Keratinocyte (primary cell): ENCODE measurements around the gene GLUL. TPM values are rescaled to one million over a fixed set of nuclear protein-coding genes. Genes with fewer than 3 reads are reported as not detected.

Experiments used
- DNase-seq: peaks from one replicate; pipeline ENCODE4 v3.0.0-alpha.2; 2011; ENCODE audit warnings: low read depth, missing footprints, low spot score
- FAIRE-seq: peaks from 2 replicates; lab custom pipeline; 2011; peaks lifted over from hg19 to GRCh38; lab: Jason Lieb, UNC
- H2AFZ ChIP-seq: 2 replicates; pipeline ENCODE4 v1.6.0; 2012; ENCODE audit warnings: low read length, control low read depth, inconsistent platforms; ENCODE audit not compliant: control insufficient read depth
- H3K27ac ChIP-seq: 2 replicates; pipeline ENCODE4 v1.5.1; 2011; ENCODE audit warnings: low read length; ENCODE audit not compliant: control insufficient read depth, insufficient read depth
- H3K27me3 ChIP-seq: 3 replicates; pipeline ENCODE4 v1.6.0; 2011; ENCODE audit warnings: low read length; ENCODE audit not compliant: control insufficient read depth, insufficient read depth; ENCODE audit errors: extremely low read depth
- H3K36me3 ChIP-seq, 2 experiments: 2 replicates in 1 of 2; 3 replicates in 1 of 2; pipeline ENCODE4 v1.5.1; 2011; ENCODE audit warnings: low read length in 2 of 2, mild to moderate bottlenecking in 1 of 2; ENCODE audit not compliant: control insufficient read depth in 2 of 2, insufficient read depth in 2 of 2; ENCODE audit errors: extremely low read depth in 1 of 2
- H3K4me1 ChIP-seq: 3 replicates; pipeline ENCODE4 v1.5.1; 2011; ENCODE audit warnings: low read length; ENCODE audit not compliant: control insufficient read depth, insufficient read depth; ENCODE audit errors: extremely low read depth
- H3K4me2 ChIP-seq: 3 replicates; pipeline ENCODE4 v1.6.0; 2011; ENCODE audit warnings: low read depth, low read length; ENCODE audit not compliant: control insufficient read depth, insufficient read depth; ENCODE audit errors: extremely low read depth
- H3K4me3 ChIP-seq, 3 experiments: fragments of 200-600 bp in 1 of 3; sonication (generic) in 1 of 3; 2 replicates in 2 of 3; 3 replicates in 1 of 3; pipeline ENCODE4 v1.5.1; 2011 to 2016; ENCODE audit warnings: low read length in 3 of 3, mild to moderate bottlenecking in 3 of 3, control low read depth in 2 of 3, inconsistent platforms in 1 of 3, low read depth in 1 of 3, mixed read lengths in 1 of 3, mixed run types in 1 of 3, moderate library complexity in 1 of 3; ENCODE audit not compliant: control insufficient read depth in 2 of 3, insufficient read depth in 2 of 3; ENCODE audit errors: extremely low read depth in 1 of 3
- H3K79me2 ChIP-seq: 2 replicates; pipeline ENCODE4 v1.6.0; 2012; ENCODE audit warnings: low read length; ENCODE audit not compliant: control insufficient read depth, insufficient read depth
- H3K9ac ChIP-seq: 3 replicates; pipeline ENCODE4 v1.6.0; 2011; ENCODE audit warnings: low read length; ENCODE audit not compliant: control insufficient read depth, insufficient read depth; ENCODE audit errors: extremely low read depth
- H3K9me1 ChIP-seq: 3 replicates; pipeline ENCODE4 v1.6.0; 2011; ENCODE audit warnings: low read length; ENCODE audit not compliant: control insufficient read depth, insufficient read depth; ENCODE audit errors: extremely low read depth
- H3K9me3 ChIP-seq: 2 replicates; pipeline ENCODE4 v1.5.1; 2012; ENCODE audit warnings: low read depth, low read length; ENCODE audit not compliant: control insufficient read depth
- H4K20me1 ChIP-seq: 3 replicates; pipeline ENCODE4 v1.6.0; 2011; ENCODE audit warnings: low read length; ENCODE audit not compliant: control insufficient read depth, insufficient read depth; ENCODE audit errors: extremely low read depth
- CTCF ChIP-seq, 3 experiments: IDR thresholded peaks in 1 of 3; conservative IDR thresholded peaks in 1 of 3; optimal IDR thresholded peaks in 1 of 3; 2 replicates in 2 of 3; 3 replicates in 1 of 3; pipeline versions ENCODE3 to v1.5.1; 2011; ENCODE audit warnings: low read length in 3 of 3, mild to moderate bottlenecking in 3 of 3, moderate library complexity in 2 of 3, control low read depth in 1 of 3, inconsistent platforms in 1 of 3; ENCODE audit not compliant: insufficient read depth in 2 of 3; ENCODE audit errors: extremely low read depth in 1 of 3
- EZH2 ChIP-seq: IDR thresholded peaks from one replicate; pipeline ENCODE4 v1.6.1; 2012; ENCODE audit warnings: inconsistent platforms, mild to moderate bottlenecking, low read length, moderate library complexity
- dilution Hi-C: fragments of 300-500 bp; cut with MboI; formaldehyde crosslinking; loops from one replicate; pipeline ENCODE4 v1.7.0; 2020; ENCODE audit warnings: low sequenced_read_pairs; ENCODE audit not compliant: extremely low pct_ligation_motif_present
- polyA plus RNA-seq, 5 experiments: library from polyadenylated mRNA; depleted of rRNA in 3 of 5; stranded (reverse) in 3 of 5; stranded (forward) in 1 of 5; unstranded in 1 of 5; fragments of >200 nt; gene quantifications; 1 replicate in 1 of 5; 2 replicates in 3 of 5; 3 replicates in 1 of 5; pipeline versions ENCODE4 v1.2.1 to v1.2.3, GENCODE V29; 2011 to 2012; ENCODE audit warnings: missing spikeins in 2 of 5, low read depth in 1 of 5, low replicate concordance in 1 of 5

GLUL gene
- polyA plus RNA-seq, 1 donor (not counting 4 experiments of a cell fraction or from before 2014, with no cell fraction given), result 593 TPM

DNA sequence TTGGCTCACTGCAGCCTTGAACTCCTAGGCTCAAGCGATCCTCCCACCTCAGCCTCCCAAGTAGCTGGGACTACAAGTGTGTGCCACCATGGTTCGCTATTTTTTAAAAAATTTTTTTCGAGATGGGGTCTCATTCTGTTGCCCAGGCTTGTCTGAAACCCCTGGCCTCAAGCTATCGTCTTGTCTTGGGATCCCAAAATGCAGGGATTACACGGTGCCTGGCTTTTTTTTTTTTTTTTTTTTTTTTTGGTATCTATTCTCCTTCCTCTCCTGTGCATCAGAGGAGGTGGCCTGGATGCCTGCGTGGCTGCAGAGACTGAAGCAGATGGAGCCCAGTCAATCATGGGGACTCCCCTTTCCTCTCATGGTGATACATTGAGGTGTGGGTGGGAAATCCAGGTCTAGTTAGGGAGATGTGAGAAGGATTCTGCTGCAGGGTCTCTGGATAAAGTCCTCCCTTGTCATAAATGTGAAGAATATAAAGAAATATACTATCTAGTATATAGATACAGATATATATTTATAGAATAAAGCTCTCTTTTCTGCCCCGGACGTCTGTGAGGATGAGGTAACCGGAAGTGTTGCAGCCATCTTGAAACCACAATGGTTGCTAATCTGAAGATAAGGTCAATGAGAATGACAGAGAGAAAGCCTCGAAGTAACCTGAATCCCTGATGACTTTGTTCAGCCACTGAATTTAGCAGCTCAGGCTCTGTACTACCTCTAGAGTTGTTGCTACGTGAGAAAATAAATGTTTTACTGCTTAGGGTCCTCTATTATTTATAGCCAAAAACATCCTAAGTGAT, 38.9 kb upstream of the GLUL start:
- Histone ChIP-seq H3K27me3 (no peaks in the 10 kb centered on the region), H3K4me3 (no peak overlapping the region), H3K9me3 (no peaks in the 10 kb centered on the region), H3K79me2 (no peaks in the 10 kb centered on the region), H3K4me1 (no peaks in the 10 kb centered on the region), H3K36me3 (no peaks in the 10 kb centered on the region), H4K20me1 (no peaks in the 10 kb centered on the region), H3K27ac (no peak overlapping the region), H3K9ac (no peak overlapping the region), H2AFZ (no peak overlapping the region), H3K9me1 (no peaks in the 10 kb centered on the region), H3K4me2 (no peak overlapping the region)
- TF ChIP-seq EZH2 (no peak), CTCF (optimal IDR thresholded peaks at IDR 0.05 in 1 of 3, IDR thresholded peaks at IDR 0.05 in 1 of 3, conservative IDR thresholded peaks at IDR 0.05 in 1 of 3; ENCODE audit: extremely low read depth in 1 of 3, insufficient read depth in 2 of 3, low read length in 3 of 3) (no peak)
- DNase-seq, result no peak
- dilution Hi-C loops, result loop anchor here (25.0 kb wide), 1 partner anchor 157 kb away; the partner anchor contains the start of gene RNASEL
- FAIRE-seq, result no peak

DNA sequence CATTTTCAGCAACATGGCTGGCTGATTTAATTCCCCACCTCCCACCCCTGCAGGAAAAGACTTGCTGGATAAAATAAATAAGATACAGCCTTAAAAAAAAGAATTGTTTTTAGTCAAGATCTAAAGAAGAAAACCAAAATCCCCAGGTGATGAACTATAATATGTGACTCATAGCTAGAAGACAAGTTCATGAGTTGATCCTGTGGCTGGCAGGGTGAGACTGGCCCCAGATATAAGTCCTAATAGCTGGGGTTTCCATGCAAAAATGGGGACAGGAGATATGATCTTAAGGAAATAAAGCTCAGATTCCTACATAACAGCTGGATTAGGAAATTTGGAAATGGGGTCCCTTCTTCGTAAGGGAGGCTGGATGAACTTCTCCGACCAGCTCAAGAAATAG, 36.5 kb upstream of the GLUL start:
- H3K4me3 ChIP-seq, result no peak overlapping the region
- no peak for DNase-seq
- dilution Hi-C loops, result loop anchor here (25.0 kb wide), 1 partner anchor 159 kb away; the partner anchor contains the start of gene RNASEL
- no peak overlapping the region for H3K4me2 ChIP-seq
- no peaks in the 10 kb centered on the region for H3K4me1 ChIP-seq
- no peak overlapping the region for H3K9ac ChIP-seq
- no peak overlapping the region for H3K27ac ChIP-seq
- no peaks in the 10 kb centered on the region for H3K79me2 ChIP-seq
- H3K36me3 ChIP-seq, result no peaks in the 10 kb centered on the region
- no peaks in the 10 kb centered on the region for H3K27me3 ChIP-seq
- TF ChIP-seq CTCF (optimal IDR thresholded peaks at IDR 0.05 in 1 of 3, IDR thresholded peaks at IDR 0.05 in 1 of 3, conservative IDR thresholded peaks at IDR 0.05 in 1 of 3; ENCODE audit: extremely low read depth in 1 of 3, insufficient read depth in 2 of 3, low read length in 3 of 3) (no peak), EZH2 (no peak)
- no peaks in the 10 kb centered on the region for H4K20me1 ChIP-seq
- H3K9me3 ChIP-seq, result no peaks in the 10 kb centered on the region
- no peak overlapping the region for H2AFZ ChIP-seq
- FAIRE-seq, result no peak
- H3K9me1 ChIP-seq, result no peaks in the 10 kb centered on the region
